GM21529 (cell line): ENCODE data around the gene WDR83.
A peak's percentile ranks its signal among the peaks of the same experiment; 100 is the strongest.
"Not testable (repeated sequence)": the region's sequence is repeated elsewhere in the genome, so short reads cannot be mapped to it uniquely, and the experiment has no call there.

ENCODE experiments used
- ATAC-seq: cut with Tn5 transposase; IDR thresholded peaks from one replicate; pipeline ENCODE4 v1.9.1; 2021; ENCODE audit not compliant: unreplicated experiment

Gene WDR83

GRCh38 chr19:12655546-12655945, 11.1 kb upstream of the WDR83 start:
- ATAC-seq: no peak

GRCh38 chr19:12656899-12657571, 9.6 kb upstream of the WDR83 start:
- ATAC-seq: no peak

- ATAC-seq: no peak
Measured at GRCh38 chr19:12657966-12658365, 8.6 kb upstream of the WDR83 start.

GRCh38 chr19:12660980-12661379, 5.6 kb upstream of the WDR83 start:
- no peak for ATAC-seq

- ATAC-seq: no peak
Measured at GRCh38 chr19:12664406-12665280, 2.0 kb upstream of the WDR83 start.

- ATAC-seq: no peak
Measured at GRCh38 chr19:12665281-12665573, 1.4 kb upstream of the WDR83 start.

GRCh38 chr19:12665671-12666264, 839 bp upstream of the WDR83 start:
- no peak for ATAC-seq

GRCh38 chr19:12667731-12668302, 1.2 kb downstream of the WDR83 start:
- no peak for ATAC-seq

GRCh38 chr19:12668346-12668745, 1.7 kb downstream of the WDR83 start:
- ATAC-seq: no peak

GRCh38 chr19:12668932-12669269, 2.3 kb downstream of the WDR83 start:
- ATAC-seq: no peak

- ATAC-seq: peak; percentile 38
Measured at GRCh38 chr19:12669270-12670158, 2.9 kb downstream of the WDR83 start.

GRCh38 chr19:12670159-12670928, 3.7 kb downstream of the WDR83 start:
- no peak for ATAC-seq

GRCh38 chr19:12672744-12673143, 6.1 kb downstream of the WDR83 start:
- ATAC-seq: no peak

GRCh38 chr19:12675399-12675798, 8.8 kb downstream of the WDR83 start:
- no peak for ATAC-seq

GRCh38 chr19:12675940-12676339, 9.3 kb downstream of the WDR83 start:
- ATAC-seq: no peak

GRCh38 chr19:12676384-12676792, 9.8 kb downstream of the WDR83 start:
- ATAC-seq: no peak

- ATAC-seq: no peak
Measured at GRCh38 chr19:12676928-12677327, 10.3 kb downstream of the WDR83 start.

- not testable (repeated sequence) for ATAC-seq
Measured at GRCh38 chr19:12678039-12678438, 11.4 kb downstream of the WDR83 start.

- ATAC-seq: no peak
Measured at GRCh38 chr19:12680034-12680433, 13.4 kb downstream of the WDR83 start.
